Testis (tissue), 3 donors: ENCODE measurements around the gene MKKS. TPM values are rescaled to one million over a fixed set of nuclear protein-coding genes. Genes with fewer than 3 reads are reported as not detected.
A peak's percentile ranks its signal among the peaks of the same experiment; 100 is the strongest.

ENCODE experiments used
- DNase-seq: peaks from one replicate; pipeline ENCODE4 v3.0.0-alpha.2; 2019
- H3K27ac ChIP-seq, 2 donors: fragments of 200-600 bp; sonication (generic); one replicate each; pipeline ENCODE4 v1.5.1; 2019
- H3K27me3 ChIP-seq: fragments of 200-600 bp; sonication (generic); one replicate; pipeline ENCODE4 v1.5.1; 2019
- H3K36me3 ChIP-seq: fragments of 200-600 bp; sonication (generic); one replicate; pipeline ENCODE4 v1.5.1; 2017; ENCODE audit warnings: low read depth; ENCODE audit errors: missing control alignments
- H3K4me1 ChIP-seq: fragments of 200-600 bp; sonication (generic); one replicate; pipeline ENCODE4 v1.5.1; 2019
- H3K4me3 ChIP-seq, 2 donors: fragments of 200-600 bp; sonication (generic); one replicate each; pipeline ENCODE4 v1.5.1; 2017 to 2019
- H3K9me3 ChIP-seq: fragments of 200-600 bp; sonication (generic); one replicate; pipeline ENCODE4 v1.5.1; 2017
- POLR2A ChIP-seq: fragments of 450-650 bp; IDR thresholded peaks from one replicate; pipeline ENCODE4 v1.6.1; 2017; ENCODE audit warnings: antibody characterized with exemption, mild to moderate bottlenecking, moderate library complexity
- WGBS, 2 donors: methylation state at CpG; one replicate each; pipeline ENCODE4 v1.1.5; 2018; 5-methylcytosine and 5-hydroxymethylcytosine counted together
- intact Hi-C: fragments of 100-400 bp; cut with DNase I; formaldehyde crosslinking; loops from one replicate; pipeline ENCODE4 v1.15.1; 2023; ENCODE audit warnings: low total_unique reads
- polyA plus RNA-seq: library from polyadenylated mRNA; stranded (reverse); fragments of 350-450 nt; fragmentation: Illumina TruSeq; extraction: RNeasy Lipid Tissue Mini Kit (QIAGEN cat#74804); gene quantifications from one replicate; pipeline ENCODE4 v1.2.3, GENCODE V29; 2014; ENCODE audit warnings: low read depth, low replicate concordance; ENCODE audit not compliant: insufficient read depth
- total RNA-seq, 2 donors: library from RNA; depleted of rRNA; stranded (reverse); fragments of >200 nt; gene quantifications; one replicate each; pipeline ENCODE4 v1.2.3, GENCODE V29; 2016
- TF ChIP-seq, protein P1 (sequence below), 3 experiments: fragments of 450-650 bp in 2 of 3; fragments of 200-600 bp in 1 of 3; sonication (generic) in 1 of 3; IDR thresholded peaks; one replicate each; pipeline ENCODE4 v1.5.1; 2016 to 2019; ENCODE audit warnings: antibody characterized with exemption in 3 of 3, mild to moderate bottlenecking in 2 of 3, moderate library complexity in 1 of 3

MKKS gene
- total and polyA plus RNA-seq, 3 donors from 2014 or later = 15.7 to 37.1 (median 16.0) TPM

- no peaks in the 10 kb centered on the region for H3K27me3 ChIP-seq
- 27 to 42% methylated on average over 3 of the region's 3 CpGs for WGBS, 2 donors
- H3K9me3 ChIP-seq = no peaks in the 10 kb centered on the region
- intact Hi-C loops = no loop called here
- TF ChIP-seq, protein P1, sequence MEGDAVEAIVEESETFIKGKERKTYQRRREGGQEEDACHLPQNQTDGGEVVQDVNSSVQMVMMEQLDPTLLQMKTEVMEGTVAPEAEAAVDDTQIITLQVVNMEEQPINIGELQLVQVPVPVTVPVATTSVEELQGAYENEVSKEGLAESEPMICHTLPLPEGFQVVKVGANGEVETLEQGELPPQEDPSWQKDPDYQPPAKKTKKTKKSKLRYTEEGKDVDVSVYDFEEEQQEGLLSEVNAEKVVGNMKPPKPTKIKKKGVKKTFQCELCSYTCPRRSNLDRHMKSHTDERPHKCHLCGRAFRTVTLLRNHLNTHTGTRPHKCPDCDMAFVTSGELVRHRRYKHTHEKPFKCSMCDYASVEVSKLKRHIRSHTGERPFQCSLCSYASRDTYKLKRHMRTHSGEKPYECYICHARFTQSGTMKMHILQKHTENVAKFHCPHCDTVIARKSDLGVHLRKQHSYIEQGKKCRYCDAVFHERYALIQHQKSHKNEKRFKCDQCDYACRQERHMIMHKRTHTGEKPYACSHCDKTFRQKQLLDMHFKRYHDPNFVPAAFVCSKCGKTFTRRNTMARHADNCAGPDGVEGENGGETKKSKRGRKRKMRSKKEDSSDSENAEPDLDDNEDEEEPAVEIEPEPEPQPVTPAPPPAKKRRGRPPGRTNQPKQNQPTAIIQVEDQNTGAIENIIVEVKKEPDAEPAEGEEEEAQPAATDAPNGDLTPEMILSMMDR (IDR thresholded peaks at IDR 0.05) = no peak
- TF ChIP-seq POLR2A = no peak
- no peak overlapping the region for H3K27ac ChIP-seq
- H3K36me3 ChIP-seq = no peaks in the 10 kb centered on the region
- no peak for DNase-seq
- peaks cover 10% of the 10 kb centered on the region for H3K4me1 ChIP-seq
- no peak overlapping the region for H3K4me3 ChIP-seq
Measured at GRCh38 chr20:10467681-10468339, 33.8 kb upstream of the MKKS start.

GRCh38 chr20:10466855-10467254, 32.8 kb upstream of the MKKS start:
- no peak overlapping the region for H3K4me3 ChIP-seq
- peaks cover 10% of the 10 kb centered on the region for H3K4me1 ChIP-seq
- H3K9me3 ChIP-seq = no peaks in the 10 kb centered on the region
- no peaks in the 10 kb centered on the region for H3K27me3 ChIP-seq
- H3K36me3 ChIP-seq = no peaks in the 10 kb centered on the region
- 42% methylated on average over 3 of the region's 3 CpGs for WGBS, 2 donors
- TF ChIP-seq POLR2A = no peak
- TF ChIP-seq, protein P1 (IDR thresholded peaks at IDR 0.05) = no peak
- peak overlapping the region in 1 of 2 donors; percentile 67 for H3K27ac ChIP-seq
- DNase-seq = no peak
- intact Hi-C loops = no loop called here

- 26 to 40% methylated on average over 4 of the region's 4 CpGs for WGBS, 2 donors
- H3K4me3 ChIP-seq = no peak overlapping the region
- no peaks in the 10 kb centered on the region for H3K9me3 ChIP-seq
- H3K27me3 ChIP-seq = no peaks in the 10 kb centered on the region
- intact Hi-C loops = no loop called here
- TF ChIP-seq POLR2A = no peak
- TF ChIP-seq, protein P1 (IDR thresholded peaks at IDR 0.05) = no peak
- no peak for DNase-seq
- H3K4me1 ChIP-seq = peaks cover 10% of the 10 kb centered on the region
- peak overlapping the region in 1 of 2 donors; percentile 67 for H3K27ac ChIP-seq
- no peaks in the 10 kb centered on the region for H3K36me3 ChIP-seq
Measured at GRCh38 chr20:10466325-10466724, 32.3 kb upstream of the MKKS start.

- intact Hi-C loops = no loop called here
- H3K4me3 ChIP-seq = no peak overlapping the region
- no peak for TF ChIP-seq POLR2A
- TF ChIP-seq, protein P1 (IDR thresholded peaks at IDR 0.05) = no peak
- no peaks in the 10 kb centered on the region for H3K9me3 ChIP-seq
- H3K4me1 ChIP-seq = peaks cover 10% of the 10 kb centered on the region
- no peaks in the 10 kb centered on the region for H3K27me3 ChIP-seq
- WGBS, 2 donors = 87 to 88% methylated on average over 3 of the region's 3 CpGs
- no peak for DNase-seq
- H3K27ac ChIP-seq = no peak overlapping the region
- no peaks in the 10 kb centered on the region for H3K36me3 ChIP-seq
Measured at GRCh38 chr20:10465135-10465534, 31.1 kb upstream of the MKKS start.

DNA sequence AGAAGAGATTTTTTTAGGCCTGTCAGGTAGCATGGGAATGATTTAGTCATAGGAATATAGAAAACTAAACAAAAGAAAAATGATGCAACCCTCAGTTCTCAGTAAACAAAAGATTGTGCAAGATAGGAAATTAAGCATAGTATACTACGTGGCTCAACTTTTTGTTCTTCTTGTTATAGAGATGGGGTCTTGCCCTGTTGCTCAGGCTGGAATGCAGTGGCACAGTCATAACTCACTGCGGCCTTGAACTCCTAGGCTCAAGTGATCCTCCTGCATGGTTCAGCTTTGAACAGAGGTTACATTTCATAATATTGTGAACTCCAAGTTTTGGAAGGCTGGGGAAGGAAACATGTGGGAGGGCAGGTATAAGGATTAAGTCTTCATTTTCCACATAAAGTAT, 29.6 kb upstream of the MKKS start:
- WGBS, 2 donors = 89 to 90% methylated on average over 2 of the region's 2 CpGs
- no peaks in the 10 kb centered on the region for H3K36me3 ChIP-seq
- no peak for DNase-seq
- no peaks in the 10 kb centered on the region for H3K9me3 ChIP-seq
- TF ChIP-seq POLR2A = no peak
- TF ChIP-seq, protein P1 (IDR thresholded peaks at IDR 0.05) = no peak
- intact Hi-C loops = no loop called here
- no peak overlapping the region for H3K4me3 ChIP-seq
- no peaks in the 10 kb centered on the region for H3K27me3 ChIP-seq
- no peak overlapping the region for H3K27ac ChIP-seq
- peaks cover 8% of the 10 kb centered on the region for H3K4me1 ChIP-seq
